GM18861 (cell line): ENCODE data around the gene WLS.

Source experiments
- ATAC-seq: cut with Tn5 transposase; IDR thresholded peaks from one replicate; pipeline ENCODE4 v1.9.1; 2021; ENCODE audit not compliant: unreplicated experiment

Gene WLS

GRCh38 chr1:68228851-68229250 lies 3.5 kb downstream of the WLS start:
- ATAC-seq: no peak

- no peak for ATAC-seq
Measured at GRCh38 chr1:68227598-68227997, 4.7 kb downstream of the WLS start.

- ATAC-seq: no peak
Measured at GRCh38 chr1:68225781-68226180, 6.5 kb downstream of the WLS start.

- no peak for ATAC-seq
Measured at GRCh38 chr1:68223687-68224086, 8.6 kb downstream of the WLS start.

GRCh38 chr1:68221980-68222373 lies 10.3 kb downstream of the WLS start:
- no peak for ATAC-seq

GRCh38 chr1:68221001-68221979 lies 11.0 kb downstream of the WLS start:
- ATAC-seq: no peak

- ATAC-seq: no peak
Measured at GRCh38 chr1:68220420-68220819, 11.9 kb downstream of the WLS start.

GRCh38 chr1:68218490-68218889 lies 13.8 kb downstream of the WLS start:
- no peak for ATAC-seq

GRCh38 chr1:68217618-68218017 lies 14.7 kb downstream of the WLS start:
- no peak for ATAC-seq

GRCh38 chr1:68217060-68217554 lies 15.2 kb downstream of the WLS start:
- no peak for ATAC-seq

GRCh38 chr1:68216089-68216772 lies 16.1 kb downstream of the WLS start:
- ATAC-seq: no peak

- ATAC-seq: no peak
Measured at GRCh38 chr1:68213843-68214242, 18.5 kb downstream of the WLS start.

- no peak for ATAC-seq
Measured at GRCh38 chr1:68211761-68212380, 20.5 kb downstream of the WLS start.

- ATAC-seq: no peak
Measured at GRCh38 chr1:68210829-68211228, 21.5 kb downstream of the WLS start.

GRCh38 chr1:68210027-68210426 lies 22.3 kb downstream of the WLS start:
- no peak for ATAC-seq

- no peak for ATAC-seq
Measured at GRCh38 chr1:68206848-68207689, 25.3 kb downstream of the WLS start.

- no peak for ATAC-seq
Measured at GRCh38 chr1:68205794-68206358, 26.4 kb downstream of the WLS start.

- no peak for ATAC-seq
Measured at GRCh38 chr1:68204977-68205630, 27.2 kb downstream of the WLS start.

- no peak for ATAC-seq
Measured at GRCh38 chr1:68202239-68202832, 30.0 kb downstream of the WLS start.
